Stimulated activated CD8-positive, alpha-beta memory T cell treated with anti-CD3 and anti-CD28 coated beads, Interleukin-15, amount 100 ng/mL, for 48 hours (primary cell): ENCODE results near the gene PIK3R6.

ENCODE experiments used
- DNase-seq, 2 donors: peaks; one replicate each; pipeline ENCODE4 v3.0.0-alpha.2; 2020; ENCODE audit warnings: low read depth in 2 of 2

Gene PIK3R6

DNA sequence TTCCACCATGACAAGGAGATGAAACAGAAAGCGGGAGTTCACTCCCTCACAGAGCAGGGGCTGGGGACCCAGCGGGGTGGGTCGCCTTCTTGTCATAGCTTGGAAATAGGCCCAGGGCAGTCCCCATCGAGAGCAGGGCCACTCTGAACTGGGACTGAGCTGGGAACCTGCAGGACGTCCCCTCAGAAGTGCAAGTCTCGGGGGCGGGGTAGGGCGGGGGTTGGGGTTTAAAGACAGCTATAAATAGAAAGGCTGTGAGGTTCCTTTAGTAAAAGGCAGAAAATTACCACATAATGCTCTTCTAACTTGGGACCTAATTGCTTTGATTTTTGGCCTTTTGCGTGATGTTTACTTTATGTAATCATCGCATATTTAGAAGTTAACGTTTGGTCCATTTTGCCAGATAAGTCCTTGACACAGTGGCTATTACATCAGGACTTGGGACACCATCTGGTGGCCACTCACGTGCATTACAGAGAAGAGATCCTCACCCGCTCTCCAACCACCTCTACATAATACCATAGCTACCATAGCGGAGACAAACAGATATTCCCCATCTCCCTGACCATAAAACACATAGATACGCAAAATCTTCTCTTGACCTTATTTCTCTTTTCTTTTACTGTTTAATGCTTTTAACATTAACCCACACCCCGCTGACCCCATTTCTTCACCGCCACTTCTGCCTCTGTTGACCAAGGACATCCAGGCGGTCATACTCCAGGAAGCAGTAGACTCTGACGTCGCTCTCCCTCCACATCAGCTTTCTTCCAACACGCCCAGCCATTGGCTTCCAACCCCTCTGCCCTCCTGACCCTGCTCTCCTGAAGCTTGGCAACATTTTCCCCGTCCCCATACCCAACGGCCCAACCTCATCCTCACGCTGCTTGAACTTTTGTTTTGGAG, 27.5 kb upstream of the PIK3R6 start:
- DNase-seq: no peak

DNA sequence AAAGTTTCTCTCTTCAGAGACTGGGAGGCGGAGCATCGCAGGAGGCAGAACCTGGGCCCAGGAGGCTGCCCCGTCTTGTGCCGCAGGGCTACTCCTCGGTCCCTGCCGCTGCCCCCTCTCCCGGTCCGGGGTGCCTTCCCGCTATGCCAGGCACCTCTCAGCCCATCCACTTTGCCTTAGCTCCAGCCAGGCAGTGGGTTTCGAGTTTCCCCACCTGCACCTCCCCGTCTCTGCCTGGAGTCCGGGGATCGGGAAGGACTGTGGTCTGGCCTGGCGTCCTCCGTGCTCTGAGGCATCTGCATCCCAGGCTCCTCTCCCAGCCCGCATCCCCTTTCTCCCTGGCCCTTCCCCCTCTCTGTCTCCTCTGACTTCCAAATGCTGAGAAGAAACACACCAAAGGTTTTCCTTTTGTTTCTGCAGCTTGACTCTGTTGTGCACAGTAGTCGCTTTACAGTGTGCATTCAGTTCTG, 26.8 kb upstream of the PIK3R6 start:
- no peak for DNase-seq

DNA sequence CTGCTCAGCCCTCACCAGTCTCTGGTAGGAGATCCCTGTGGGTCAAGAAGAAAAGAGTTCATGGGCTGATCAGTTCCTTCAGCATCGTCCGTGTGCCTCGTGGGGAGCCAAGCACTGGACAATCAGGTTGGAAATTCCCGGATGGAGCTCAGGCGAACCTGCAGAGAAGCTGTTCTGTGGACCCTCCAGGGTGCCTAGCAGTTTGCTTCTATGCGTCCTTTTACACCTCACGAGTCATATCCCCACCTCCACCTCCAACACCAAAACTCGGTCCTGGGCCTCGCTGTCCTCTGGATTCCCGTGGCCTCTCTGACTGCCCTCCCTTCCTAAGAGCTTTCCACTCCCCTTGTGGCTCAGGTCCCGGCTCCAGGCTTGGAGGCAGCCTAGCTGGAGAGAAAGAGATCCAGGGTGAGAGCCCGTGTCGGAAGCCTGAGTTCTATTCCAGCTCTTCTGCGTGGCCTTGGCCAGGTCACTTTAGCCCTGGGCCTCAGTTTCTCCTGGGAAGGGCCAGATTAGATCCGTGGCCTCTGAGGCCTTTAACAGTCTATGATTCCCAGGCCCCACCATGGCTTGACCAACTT, 26.2 kb upstream of the PIK3R6 start:
- no peak for DNase-seq

- no peak for DNase-seq
Measured at GRCh38 chr17:8893059-8893458, 25.6 kb upstream of the PIK3R6 start.

GRCh38 chr17:8892338-8892690, 24.8 kb upstream of the PIK3R6 start:
- DNase-seq: no peak

GRCh38 chr17:8890671-8891070, 23.2 kb upstream of the PIK3R6 start:
- DNase-seq: no peak

DNA sequence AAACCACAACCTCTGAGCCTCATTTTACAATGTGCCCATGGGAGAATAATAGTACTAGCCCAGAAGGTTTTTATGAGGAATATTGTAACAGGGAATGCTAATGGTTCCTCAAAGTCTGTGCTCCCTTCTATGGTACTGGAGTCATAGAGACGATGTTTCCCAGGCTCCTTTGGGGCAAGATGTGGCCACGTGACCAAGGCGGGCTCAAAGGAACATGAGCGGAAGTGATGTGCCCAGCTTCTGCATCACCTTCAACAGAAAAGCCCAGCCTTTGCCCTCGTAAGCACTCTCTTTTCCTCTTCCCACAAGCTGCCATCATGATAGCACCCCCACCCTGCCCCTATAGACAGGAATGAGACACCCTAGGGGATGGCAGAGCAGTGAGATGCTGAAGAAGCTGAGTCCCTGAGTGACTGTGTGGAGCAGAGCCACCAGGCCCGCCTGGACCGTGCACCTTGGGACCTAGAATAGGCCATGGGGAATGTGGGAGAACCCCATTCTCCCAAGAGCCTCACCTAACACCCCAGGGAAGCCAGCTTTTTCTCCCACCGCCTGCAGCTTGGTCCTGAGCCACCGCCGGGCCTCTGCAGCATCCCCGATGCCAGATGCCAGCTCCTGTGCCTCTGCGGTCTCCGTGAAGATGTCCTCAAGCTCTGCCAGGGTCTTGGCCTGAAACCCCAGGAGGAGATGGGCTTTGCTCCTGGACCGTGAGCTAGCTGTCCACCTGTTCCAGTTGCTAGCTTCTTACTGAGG, 22.2 kb upstream of the PIK3R6 start:
- no peak for DNase-seq

DNA sequence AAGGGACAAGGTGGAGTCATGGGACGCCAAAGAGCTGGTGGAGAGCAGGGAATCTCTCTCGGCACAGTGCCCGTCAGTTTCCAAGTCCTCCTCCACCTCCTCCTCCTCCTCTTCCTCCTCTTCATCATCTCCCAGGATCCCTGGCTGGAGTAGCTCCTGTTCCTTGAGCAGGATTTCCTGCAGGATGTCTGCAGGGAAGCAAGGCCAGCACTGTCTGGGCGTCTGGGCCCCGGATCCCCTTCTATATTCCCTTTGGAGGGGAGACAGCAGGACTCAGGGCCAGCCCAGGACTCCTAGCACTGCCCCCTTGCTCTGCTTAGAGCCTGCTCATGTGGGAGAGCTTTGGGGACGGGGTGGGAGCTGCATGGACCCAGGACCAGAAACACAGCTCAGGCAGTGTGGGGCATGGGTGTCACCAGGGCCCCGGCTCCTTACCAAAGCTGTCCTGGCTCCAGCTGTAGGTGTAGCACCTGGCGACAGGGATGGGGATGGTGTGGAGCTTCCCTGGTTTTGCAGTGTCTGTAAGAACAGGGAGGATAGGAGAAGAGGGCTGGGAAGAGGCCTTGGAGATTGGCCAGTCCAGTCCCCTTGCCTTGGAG, 21.3 kb upstream of the PIK3R6 start:
- no peak for DNase-seq

GRCh38 chr17:8887834-8888703, 20.6 kb upstream of the PIK3R6 start:
- no peak for DNase-seq

- no peak for DNase-seq
Measured at GRCh38 chr17:8887301-8887700, 19.8 kb upstream of the PIK3R6 start.

GRCh38 chr17:8885967-8886684, 18.7 kb upstream of the PIK3R6 start:
- no peak for DNase-seq

- peak in 1 of 2 donors; percentile 38 for DNase-seq
Measured at GRCh38 chr17:8885163-8885966, 17.9 kb upstream of the PIK3R6 start.

GRCh38 chr17:8884336-8884990, 17.0 kb upstream of the PIK3R6 start:
- DNase-seq: no peak

DNA sequence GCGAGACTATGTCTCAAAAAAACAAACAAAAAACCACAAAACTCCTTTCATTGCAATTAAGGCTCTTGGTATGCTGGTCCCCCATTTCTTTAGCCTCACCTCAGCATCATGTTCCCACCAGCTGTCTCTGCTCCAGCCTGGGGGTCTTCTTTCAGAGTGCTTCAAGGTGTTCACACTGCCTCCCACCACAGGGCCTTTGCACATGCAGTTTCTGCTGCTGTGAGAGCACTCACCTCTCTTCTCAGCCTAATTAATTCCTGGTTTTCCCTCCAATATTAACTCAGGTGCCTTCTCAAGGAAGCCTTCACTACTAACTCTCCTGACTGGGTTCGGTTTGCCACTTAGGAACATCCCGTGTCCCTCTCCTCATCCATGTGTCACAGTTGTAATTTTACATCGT, 15.9 kb upstream of the PIK3R6 start:
- DNase-seq: no peak

DNA sequence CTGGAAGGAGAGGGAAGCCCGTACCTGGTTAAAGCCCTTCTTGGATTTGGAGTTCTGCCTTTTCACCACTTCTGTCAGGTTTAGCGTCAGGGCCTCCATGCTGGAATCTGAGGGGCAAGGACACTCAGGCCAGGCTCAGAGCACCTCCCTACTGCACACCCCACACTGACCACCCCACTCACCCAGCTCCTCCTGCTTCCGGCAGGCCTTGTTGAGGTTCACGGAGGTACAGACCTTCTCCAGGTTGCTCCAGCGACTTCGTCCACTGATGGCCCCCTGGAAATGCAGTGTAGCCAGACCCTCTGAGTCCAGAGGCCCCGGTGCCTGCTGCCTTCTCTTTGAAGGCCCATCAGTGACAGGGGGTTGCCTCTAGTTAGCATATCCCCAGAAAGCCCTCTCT, 14.1 kb upstream of the PIK3R6 start:
- no peak for DNase-seq

GRCh38 chr17:8880466-8880865, 13.0 kb upstream of the PIK3R6 start:
- no peak for DNase-seq

DNA sequence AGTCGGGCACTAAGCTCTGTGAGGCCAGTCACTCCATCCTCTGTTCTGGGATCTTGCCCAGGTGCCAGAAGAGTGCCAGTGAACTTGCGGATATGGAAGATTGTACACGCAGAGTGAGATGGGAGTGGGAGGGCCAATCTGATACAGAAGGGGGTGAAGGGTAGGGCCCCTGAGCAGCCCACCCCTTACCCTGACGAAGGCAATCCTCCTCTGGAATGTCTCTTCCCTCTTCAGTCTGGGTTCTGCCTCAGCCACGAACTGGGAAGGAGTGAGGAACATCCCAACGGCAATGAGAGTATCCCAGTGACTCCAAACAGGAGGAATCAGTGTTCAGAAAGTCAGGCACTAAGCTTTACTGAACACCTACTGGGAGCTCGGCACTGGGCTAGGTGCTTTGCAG, 11.9 kb upstream of the PIK3R6 start:
- DNase-seq: no peak

DNA sequence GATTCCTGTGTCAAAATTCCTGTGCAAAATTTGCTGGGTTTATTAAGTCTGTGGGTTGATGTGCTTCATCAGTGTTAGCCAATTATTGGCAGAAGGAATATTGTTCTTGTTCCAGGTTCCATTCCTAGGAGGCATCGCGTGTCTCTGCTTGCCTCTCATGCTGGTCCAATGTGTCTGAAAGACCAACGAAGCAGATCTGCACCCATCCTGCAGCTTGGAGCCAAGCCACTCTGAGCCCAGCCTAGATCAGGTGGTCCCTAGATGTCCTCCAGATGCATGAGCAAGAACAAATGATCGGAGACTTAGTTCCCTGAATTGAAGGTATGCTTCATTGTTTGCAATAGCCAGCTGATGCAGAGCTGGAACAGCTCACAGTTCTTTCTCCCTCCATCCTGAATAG, 10.5 kb upstream of the PIK3R6 start:
- DNase-seq: no peak

- no peak for DNase-seq
Measured at GRCh38 chr17:8875957-8876356, 8.5 kb upstream of the PIK3R6 start.
